NCI-H187 treated with DMSO at 0.1 percent for 48 hours (cell line): ENCODE data around the gene LIN28A.

Source experiments
- DNase-seq: peaks from one replicate; lab custom pipeline; 2025; lab: John Stamatoyannopoulos, UW

The LIN28A gene

GRCh38 chr1:26388791-26389445 is 21.7 kb upstream of the LIN28A start:
- DNase-seq = no peak

- DNase-seq = no peak
Observed at GRCh38 chr1:26389604-26390247, 20.9 kb upstream of the LIN28A start.

GRCh38 chr1:26391450-26391849 is 19.2 kb upstream of the LIN28A start:
- DNase-seq = no peak

GRCh38 chr1:26395754-26396153 is 14.9 kb upstream of the LIN28A start:
- DNase-seq = no peak

- no peak for DNase-seq
Observed at GRCh38 chr1:26399034-26399433, 11.6 kb upstream of the LIN28A start.

- DNase-seq = no peak
Observed at GRCh38 chr1:26401891-26402290, 8.7 kb upstream of the LIN28A start.

- no peak for DNase-seq
Observed at GRCh38 chr1:26403656-26404055, 7.0 kb upstream of the LIN28A start.

GRCh38 chr1:26404641-26405040 is 6.0 kb upstream of the LIN28A start:
- DNase-seq = no peak

- DNase-seq = no peak
Observed at GRCh38 chr1:26405281-26405915, 5.2 kb upstream of the LIN28A start.

- DNase-seq = no peak
Observed at GRCh38 chr1:26408604-26409003, 2.0 kb upstream of the LIN28A start.

GRCh38 chr1:26409191-26409807 is 1.3 kb upstream of the LIN28A start:
- no peak for DNase-seq

GRCh38 chr1:26411624-26412074 is 1.0 kb downstream of the LIN28A start:
- DNase-seq = no peak

GRCh38 chr1:26412180-26412840 is 1.7 kb downstream of the LIN28A start:
- no peak for DNase-seq

- no peak for DNase-seq
Observed at GRCh38 chr1:26413031-26413430, 2.4 kb downstream of the LIN28A start.

- DNase-seq = no peak
Observed at GRCh38 chr1:26417111-26417759, 6.6 kb downstream of the LIN28A start.

- DNase-seq = no peak
Observed at GRCh38 chr1:26418865-26419349, 8.3 kb downstream of the LIN28A start.

GRCh38 chr1:26419494-26419893 is 8.9 kb downstream of the LIN28A start:
- DNase-seq = no peak

- no peak for DNase-seq
Observed at GRCh38 chr1:26429721-26430120, 19.1 kb downstream of the LIN28A start.

GRCh38 chr1:26431979-26432695 is 21.5 kb downstream of the LIN28A start, which contains the start of gene DHDDS:
Gene DHDDS, plus strand, starts transcription at chr1:26432321. Its CDS starts 625 bp downstream, at chr1:26432946.
- peak; percentile 80 for DNase-seq

GRCh38 chr1:26432793-26433192 is 22.2 kb downstream of the LIN28A start:
- no peak for DNase-seq
